GM21619 (cell line): ENCODE results near the gene FAS.

Experiments used
- ATAC-seq: cut with Tn5 transposase; IDR thresholded peaks from one replicate; pipeline ENCODE4 v1.9.1; 2021; ENCODE audit not compliant: unreplicated experiment

FAS gene

GRCh38 chr10:89032141-89032891 lies 41.7 kb downstream of the FAS start:
- ATAC-seq: no peak

- no peak for ATAC-seq
These were observed 44.9 kb downstream of the FAS start for GRCh38 chr10:89035461-89035860.

GRCh38 chr10:89037096-89037495 lies 46.5 kb downstream of the FAS start:
- no peak for ATAC-seq

GRCh38 chr10:89042562-89042961 lies 52.0 kb downstream of the FAS start:
- no peak for ATAC-seq

- ATAC-seq: no peak
These were observed 52.5 kb downstream of the FAS start for GRCh38 chr10:89043052-89043451.

GRCh38 chr10:89047397-89047796 lies 56.8 kb downstream of the FAS start:
- ATAC-seq: no peak

DNA sequence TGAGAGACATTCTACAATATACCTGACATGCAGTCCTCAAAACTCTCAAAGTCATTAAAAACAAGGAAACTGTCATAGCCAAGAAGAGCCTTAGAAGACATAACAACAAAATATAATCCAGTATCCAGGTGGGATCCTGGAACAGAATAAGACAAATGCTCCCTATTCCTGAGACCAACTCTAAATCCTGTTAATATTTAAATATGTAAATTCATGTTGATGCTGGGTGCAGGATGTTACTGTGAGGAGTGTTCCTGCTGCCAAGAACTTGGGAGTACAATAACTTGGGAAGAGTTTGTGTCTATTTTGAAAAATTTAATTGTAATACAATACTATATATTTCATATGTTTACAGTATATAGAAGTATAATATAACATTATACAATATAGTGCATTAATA lies 61.0 kb downstream of the FAS start:
- ATAC-seq: no peak

DNA sequence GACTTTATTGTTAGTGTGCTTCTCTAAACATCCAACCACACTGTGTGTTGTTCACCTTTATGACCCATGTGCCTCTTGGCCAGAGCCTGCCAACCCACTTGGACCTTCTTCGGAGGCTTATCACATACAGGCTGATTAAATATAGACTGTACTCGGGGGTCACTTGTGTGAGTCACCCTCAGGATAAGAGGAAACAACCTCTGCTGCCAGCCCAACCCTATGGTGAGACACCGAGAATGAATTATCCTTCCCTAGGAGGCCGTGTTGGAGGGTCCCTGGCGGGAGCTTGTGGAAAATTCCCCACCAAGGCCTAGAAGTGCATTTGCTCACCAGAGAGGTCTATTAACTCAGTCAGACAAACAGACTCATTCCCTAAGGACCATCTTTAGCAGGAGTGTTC lies 63.0 kb downstream of the FAS start:
- no peak for ATAC-seq

DNA sequence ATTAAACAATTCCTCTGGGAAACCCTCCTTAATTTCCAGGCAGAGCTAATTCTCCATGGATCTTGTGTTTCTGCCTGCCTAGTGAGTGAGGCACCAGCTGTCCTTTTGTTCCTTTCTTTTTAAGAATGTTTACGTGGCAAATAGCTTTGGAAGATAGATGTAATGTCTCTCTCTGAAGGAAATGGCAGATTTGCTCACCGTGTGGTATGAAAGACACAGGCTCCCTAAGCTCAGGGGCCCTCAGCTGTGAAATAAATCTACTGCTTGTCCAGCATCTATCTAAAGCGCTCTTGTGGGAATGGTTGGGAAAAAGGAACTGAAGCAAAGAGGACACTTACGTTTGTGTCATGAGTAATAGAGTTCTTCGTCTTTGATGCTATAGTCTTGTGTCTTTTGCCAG lies 64.6 kb downstream of the FAS start:
- ATAC-seq: no peak

GRCh38 chr10:89062861-89063260 lies 72.3 kb downstream of the FAS start:
- no peak for ATAC-seq

GRCh38 chr10:89063465-89063864 lies 72.9 kb downstream of the FAS start:
- ATAC-seq: no peak

- ATAC-seq: no peak
These were observed 74.2 kb downstream of the FAS start for GRCh38 chr10:89064748-89065147.
